GM19324 (cell line): ENCODE results near the gene CLDN22.

Source experiments
- ATAC-seq: cut with Tn5 transposase; IDR thresholded peaks from one replicate; pipeline ENCODE4 v1.9.1; 2021; ENCODE audit warnings: mild to moderate bottlenecking, moderate library complexity; ENCODE audit not compliant: unreplicated experiment, low FRiP score

CLDN22 gene

DNA sequence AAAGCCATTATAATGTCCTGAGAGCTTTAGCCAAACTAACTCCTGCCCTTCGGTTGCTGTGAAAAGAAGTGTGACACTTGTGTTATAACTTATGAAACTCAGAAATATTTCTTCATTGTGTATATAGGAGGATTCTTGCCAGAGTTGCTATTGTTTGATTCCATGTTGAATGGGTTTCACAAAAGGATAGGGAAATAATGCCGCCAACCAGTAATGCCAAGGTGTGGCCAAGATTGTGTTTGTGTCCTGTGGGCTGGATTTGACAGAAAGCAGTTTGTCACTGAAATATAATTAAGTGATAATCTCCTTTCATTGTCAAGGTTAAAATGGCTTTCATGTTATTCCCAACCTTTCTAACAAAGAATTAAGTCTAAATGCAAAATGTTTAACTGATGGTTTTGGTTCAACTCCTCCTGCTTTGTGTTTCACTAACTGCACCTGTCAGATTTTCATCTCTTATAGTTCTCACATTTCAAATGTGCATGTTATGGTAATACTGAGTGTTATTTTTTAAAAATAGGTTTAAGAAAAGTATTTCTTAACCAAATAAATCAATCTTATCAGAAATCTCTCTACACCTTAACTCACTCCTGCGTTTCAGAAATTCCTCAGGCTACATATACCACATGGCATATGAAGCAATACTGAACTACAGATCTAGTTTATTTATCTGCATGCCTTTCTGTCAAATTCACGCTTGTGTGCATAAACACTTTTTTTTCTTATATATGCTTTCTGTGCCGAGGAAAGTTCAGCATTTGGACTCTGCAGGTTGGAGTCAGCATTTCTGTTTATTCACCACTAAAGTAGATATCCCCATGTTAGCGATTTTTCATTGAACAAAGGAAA is at the start of gene CLDN22:
CLDN22 (minus strand) TSS at position 66 of the 849 bp plus-strand sequence; CDS start at position 8, 58 bp downstream.
- no peak for ATAC-seq

DNA sequence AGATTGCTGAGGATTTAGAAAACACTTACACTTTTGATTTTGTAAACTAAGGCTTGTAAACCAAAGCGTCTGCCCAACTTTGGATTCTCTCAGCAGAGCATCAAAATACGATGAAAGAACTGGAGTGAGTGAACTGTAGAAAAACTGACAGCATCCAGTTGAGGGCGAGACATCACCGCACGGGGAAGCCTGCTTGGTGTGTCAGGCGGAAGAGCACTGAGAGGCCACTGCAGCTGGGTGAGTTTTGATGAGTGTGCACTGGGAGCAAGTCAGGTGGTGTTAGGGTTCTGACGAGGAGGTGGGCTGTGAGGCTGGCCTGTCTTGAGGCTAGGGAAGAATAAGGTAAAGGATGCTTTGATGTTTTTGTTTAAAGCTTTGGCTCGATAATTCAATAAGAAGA is 49.0 kb upstream of the CLDN22 start:
- no peak for ATAC-seq

DNA sequence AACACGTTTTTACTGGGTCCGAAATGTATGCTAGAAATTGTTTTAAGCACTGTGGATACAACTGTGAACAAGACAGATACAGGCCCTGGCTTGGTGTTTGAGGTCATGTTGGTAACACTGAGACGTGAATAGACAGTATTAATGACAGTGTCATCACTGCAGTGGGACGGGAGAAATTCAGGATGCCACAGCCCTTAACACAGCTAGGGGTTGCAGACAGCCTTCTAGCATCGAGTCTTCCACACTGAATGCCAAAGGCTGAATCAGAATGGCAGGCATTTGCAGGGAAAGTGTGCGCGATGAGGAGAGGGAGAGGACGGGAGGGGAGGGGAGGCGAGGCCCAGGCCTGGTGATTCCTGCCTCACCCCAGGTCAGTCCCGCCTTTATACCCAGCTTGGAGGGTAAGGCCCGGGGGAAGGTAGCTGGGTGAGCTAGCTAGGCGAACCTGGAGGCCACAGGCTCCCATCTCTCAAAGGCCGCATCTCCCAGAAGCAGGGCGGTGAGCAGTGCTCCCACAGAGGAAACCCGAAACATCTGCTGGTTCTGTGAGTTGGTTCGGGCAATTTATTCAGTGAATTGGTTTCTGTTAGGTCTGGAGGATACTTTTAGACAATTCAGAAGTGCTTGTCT is 46.2 kb upstream of the CLDN22 start:
- ATAC-seq = no peak

DNA sequence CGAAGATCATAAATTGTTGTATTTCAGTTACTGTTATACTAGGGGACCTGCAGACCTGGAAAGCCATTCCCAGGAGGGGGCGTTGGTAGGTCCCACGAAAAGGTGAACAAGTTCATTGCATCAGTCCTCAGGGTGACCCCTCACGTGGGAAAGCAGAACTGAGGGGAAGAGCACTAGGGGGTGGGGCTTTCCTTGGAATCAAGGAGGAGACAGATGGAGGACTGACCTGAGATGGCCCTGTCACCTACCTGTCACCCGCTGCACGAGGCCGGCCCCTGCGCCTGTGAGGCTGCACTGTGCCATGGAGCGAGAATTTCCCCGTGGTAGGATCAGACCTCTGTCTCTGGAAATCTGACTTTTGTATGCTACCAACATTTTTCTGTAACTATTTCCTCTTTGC is 43.9 kb upstream of the CLDN22 start:
- no peak for ATAC-seq

DNA sequence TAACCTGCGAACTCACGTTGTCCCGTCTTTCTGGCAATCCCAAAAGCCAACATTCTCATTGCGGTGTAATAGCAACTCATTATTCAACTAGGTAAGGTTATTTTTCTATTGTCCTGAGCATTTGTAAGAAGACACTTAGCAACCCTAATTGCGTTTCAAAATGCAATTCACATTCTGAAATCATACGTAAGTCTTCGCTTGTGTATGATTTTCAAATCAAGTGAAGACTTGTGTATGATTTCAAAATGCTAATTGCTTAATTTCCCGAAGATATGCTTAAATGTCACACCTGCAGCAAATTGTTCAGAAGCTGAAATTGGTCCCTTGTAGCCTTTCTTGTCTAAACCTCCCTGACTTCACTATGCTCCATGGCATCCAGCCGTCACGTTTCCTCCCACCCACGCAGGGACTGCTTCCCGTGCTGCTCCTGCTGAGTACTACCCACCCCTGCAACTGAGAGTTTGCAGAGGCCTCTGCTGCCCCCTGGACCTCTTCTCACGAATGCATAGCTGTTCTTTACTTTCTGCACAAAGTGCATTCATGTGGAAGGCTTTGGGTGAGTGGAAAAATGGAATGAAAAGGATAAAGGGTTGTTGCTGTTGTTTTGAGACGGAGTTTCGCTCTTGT is 43.0 kb upstream of the CLDN22 start:
- no peak for ATAC-seq

DNA sequence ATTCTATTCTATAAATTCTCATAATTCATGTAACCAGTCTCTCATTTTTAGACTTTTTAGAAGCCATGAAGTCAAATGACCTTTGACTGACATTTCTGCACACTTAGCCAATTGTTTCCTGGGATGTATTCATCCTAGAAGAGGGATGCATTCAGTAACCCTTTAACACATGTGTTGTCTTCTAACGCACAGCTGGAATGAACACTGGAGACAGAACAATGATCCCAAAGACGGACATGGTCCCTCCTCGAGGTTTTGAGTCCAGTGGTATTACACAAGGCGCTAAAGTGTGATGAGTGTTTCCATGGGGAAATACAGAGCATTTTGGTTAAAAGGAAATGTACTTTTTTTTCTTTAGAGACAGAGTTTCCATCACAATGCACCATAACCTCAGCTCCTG is 42.0 kb upstream of the CLDN22 start:
- no peak for ATAC-seq

DNA sequence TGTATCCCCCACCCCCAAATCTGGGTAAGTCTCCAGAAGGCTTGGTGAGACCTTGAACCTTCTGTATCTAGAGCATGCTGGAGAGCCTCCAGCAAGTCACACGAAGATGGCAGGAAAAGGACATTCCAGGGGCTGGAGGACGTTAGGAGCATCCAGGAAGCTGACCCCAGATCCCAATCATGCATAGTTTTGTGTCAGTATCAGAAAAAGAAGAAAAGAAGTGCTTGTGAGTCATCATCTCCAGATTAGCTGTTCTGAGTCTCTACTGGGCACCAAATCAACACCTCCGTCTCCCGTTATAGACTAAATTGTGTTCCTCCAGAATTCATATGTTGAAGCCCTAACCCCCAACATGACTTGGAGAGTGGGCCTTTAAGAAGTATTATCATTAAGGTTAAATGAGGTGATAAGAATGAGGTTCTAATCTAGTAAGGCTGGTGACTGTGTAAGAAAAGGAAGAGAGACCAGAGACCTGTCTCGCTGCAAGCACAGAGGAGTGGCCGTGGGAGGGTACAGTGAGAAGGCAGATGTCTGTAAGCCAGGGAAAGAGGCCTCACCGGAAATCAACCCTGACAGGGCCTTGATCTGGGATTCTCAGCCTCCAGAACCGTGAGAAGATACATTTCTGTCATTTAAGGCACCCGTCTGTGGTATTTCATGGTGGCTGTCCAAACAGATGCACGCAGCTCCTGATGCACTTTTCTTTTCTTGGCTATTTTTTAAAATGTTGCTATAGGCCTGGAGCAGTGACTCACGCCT is 40.3 kb upstream of the CLDN22 start:
- ATAC-seq = no peak

DNA sequence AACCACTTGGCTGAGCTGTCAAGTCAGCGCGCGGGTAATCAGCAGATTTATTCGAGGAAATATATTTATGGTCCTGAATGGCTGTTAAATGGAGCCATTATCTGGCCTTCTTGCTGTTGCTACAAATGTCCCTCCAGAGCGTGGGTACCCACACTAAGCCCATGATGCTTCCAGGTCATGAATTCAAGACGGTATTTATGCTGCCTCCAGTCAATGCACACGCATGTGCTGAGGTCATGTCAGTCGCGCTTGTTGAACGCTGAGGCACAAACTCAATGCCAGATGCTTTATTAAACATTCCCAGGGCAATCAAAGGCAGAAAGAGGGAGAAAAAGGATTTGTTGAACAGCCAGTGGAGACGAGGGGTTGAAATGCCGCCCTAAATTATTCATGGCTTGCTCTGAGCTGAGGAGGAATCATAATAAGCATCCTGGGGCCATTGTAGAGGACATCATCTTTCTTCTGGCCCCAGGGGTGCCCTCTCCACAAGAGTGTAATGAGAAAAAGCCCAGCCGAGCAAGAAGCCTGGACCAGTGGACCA is 38.2 kb upstream of the CLDN22 start:
- ATAC-seq = no peak

DNA sequence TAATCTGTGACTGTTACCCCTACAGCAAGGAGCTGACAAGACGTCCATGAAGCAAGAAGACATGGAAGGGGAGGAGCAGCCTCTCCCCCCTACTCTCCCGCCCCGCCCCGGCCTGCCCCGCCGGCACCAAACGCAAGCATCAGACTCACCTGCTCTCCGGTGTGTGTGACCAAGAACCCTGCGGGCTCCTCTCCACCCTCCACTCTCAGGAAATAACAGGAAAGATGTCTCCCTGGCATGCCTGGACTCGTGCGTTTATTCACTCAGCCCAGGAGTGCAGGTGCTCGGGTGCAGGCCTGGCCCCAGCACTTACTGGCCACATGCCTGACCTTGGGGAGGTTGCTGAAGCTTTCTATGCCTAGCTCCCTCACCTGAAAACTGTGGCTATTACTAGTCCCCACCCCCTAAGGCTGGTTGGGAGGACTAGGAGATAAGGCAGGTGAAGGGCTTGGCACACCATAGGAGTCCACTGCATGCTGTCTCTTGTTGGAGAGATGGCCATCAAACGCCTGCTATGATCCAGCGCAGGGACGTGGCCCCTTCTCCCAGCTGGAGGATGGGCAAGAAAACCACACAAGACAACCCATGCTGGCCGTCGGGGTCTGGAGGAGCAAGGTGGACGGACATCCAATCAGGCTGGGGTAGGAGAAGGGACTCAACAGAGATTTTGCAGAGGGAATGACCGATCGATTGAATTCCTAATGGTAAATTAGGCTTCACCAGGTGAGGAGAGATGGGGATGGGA is 37.0 kb upstream of the CLDN22 start:
- no peak for ATAC-seq

DNA sequence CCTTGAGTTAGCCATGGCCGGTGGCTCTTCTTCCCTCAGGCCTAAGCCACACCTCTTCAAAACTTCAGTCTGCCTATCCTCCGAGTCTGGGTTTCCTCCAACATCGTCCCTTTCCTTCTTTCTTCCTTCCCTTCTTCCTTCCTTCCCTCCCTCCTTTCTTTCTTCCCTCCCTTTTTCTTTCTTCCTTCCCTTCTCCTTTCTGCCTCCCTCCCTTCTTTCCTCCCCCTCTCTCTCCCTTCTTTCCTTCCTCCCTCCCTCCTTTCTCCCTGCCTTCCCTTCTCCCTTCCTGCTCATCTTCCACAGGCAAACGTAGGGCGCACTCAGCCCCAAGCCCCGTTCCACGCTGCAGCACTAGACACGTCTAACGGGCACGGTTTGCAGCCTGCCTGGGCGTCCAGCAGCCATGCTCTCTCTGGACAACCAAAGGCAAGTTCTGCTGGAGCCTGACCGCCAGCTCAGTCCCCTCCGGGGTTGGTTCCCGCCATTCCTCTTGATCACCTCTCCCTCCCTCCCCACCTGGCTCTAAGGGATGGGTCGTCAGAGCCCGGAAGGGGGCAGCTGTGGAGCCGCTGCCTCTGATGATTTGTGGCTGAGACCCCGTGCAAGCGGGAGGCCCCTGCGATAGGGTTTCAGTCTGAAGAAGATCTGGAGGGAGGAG is 36.2 kb upstream of the CLDN22 start:
- ATAC-seq = no peak

DNA sequence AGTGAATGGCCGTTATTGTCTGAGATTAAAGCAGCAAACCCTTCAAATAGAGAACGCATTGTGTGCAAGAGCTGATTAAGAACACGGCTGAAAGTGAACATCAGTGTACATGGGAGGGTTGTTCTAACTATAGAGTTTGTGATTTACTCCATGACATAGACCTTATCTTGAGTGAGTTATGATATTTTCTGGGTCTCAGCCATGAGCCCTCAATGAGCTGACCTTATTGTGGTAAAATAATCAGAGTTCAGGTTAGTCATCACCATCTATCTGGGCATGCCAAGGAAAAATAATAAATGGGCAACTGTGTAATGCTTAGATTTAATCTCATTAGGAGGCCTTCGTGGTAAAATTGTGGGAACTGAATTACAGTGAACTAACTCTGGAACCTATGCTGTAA is 35.3 kb upstream of the CLDN22 start:
- ATAC-seq = no peak

DNA sequence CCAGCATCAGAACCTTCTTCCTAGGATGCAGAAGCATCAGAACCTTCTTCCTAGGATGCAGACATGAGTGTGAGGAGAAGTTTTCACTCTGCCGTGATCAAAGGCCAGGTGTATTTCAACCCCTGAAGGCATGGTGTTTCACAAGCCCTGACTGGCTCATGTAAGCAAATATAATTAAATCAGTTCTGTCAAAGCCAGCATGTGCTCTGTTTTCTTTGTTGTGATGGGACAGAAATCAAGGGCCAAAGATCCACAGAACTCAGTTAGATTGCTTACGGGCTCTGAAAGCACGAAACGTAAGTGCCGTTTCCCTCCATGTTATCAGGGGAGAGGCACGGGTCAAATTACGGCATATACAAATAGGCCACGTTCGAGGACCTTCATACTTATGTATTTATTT is 34.1 kb upstream of the CLDN22 start:
- no peak for ATAC-seq

DNA sequence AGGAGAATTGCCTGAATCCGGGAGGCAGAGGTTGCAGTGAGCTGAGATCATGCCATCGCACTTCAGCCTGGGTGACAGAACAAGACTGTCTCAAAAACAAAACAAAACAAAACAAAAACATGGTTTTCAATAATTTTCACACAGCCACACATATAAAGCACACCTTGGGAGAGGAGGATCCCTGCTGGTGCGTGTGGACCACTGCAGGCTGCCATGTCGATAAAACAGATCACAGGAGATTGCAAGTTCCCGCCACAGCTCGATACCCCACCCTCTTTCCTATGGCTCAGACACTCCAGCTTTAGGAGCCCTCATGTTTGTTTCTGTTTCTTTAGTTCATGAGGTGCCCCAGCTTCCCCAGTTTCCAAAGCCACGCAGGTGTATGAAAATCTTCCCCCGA is 33.5 kb upstream of the CLDN22 start:
- no peak for ATAC-seq

DNA sequence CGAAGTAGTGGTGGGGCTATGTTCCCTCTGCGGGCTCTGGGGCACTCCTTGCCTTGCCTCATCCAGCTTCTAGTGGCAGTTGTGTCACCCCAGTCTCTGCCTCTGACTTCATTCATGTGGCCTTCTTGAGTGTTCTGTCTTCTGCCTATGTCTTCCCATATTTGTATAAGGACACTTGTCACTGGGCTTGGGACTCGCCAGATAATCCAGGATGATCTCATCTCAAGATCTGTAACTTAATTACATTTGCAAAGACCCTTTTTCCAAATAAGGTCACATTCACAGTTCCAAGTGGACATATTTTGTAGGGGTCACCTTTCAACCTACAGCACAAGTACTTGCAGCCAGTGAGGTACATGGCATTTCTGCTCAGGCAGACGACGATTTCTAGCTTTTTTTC is 32.5 kb upstream of the CLDN22 start:
- no peak for ATAC-seq

DNA sequence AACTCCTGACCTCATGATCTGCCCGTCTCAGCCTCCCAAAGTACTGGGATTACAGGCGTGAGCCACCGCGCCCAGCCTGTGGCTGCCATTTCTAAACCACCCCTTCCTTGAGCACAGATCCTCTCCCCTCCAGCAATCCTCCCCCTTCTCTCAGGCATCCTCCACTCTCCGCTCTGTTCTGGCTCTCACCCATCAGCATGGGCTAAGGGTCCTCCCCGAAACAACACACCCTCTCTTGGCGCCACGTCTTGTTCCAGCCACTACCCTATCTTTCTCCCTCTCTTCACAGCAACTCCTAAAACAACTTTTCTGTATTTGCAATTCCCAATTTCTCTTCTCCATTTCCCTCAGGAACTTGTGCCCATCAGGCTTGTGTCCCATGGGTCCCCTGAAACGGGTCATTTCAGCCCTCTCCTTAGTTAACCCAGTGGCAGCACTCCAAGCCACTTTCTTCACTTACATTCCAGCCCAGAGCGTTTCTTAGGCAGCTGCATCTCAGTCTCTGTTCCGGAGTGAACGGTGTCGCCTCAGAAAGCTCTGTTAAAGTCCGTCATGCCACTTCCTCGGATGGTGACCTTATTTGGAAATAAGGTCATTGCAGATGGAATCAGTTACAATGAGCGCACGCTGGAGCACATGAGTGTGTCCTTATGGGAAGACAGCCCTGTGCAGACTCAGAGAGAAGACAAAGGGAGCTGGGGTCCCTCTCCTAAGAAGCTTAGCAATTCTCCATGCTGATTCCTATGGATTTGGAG is 30.4 kb upstream of the CLDN22 start:
- no peak for ATAC-seq

DNA sequence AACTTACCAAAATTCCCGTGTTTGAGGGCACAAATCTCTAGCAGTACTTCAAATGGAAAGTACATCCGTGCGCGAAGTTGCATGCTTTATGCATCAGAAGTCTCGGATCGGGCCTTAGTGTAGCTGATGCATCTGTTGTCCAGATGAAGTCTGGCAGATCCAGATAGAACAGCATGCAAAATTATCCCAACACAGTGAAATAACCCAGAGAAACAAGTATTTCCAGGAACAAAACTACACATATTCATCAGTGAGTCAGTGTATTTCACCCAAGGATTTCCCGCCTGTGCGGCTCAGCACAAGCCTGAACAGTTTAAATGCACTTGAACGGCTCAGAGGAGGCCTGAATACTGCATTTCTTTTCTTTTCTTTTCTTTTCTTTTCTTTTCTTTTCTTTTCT is 29.6 kb upstream of the CLDN22 start:
- ATAC-seq = no peak

DNA sequence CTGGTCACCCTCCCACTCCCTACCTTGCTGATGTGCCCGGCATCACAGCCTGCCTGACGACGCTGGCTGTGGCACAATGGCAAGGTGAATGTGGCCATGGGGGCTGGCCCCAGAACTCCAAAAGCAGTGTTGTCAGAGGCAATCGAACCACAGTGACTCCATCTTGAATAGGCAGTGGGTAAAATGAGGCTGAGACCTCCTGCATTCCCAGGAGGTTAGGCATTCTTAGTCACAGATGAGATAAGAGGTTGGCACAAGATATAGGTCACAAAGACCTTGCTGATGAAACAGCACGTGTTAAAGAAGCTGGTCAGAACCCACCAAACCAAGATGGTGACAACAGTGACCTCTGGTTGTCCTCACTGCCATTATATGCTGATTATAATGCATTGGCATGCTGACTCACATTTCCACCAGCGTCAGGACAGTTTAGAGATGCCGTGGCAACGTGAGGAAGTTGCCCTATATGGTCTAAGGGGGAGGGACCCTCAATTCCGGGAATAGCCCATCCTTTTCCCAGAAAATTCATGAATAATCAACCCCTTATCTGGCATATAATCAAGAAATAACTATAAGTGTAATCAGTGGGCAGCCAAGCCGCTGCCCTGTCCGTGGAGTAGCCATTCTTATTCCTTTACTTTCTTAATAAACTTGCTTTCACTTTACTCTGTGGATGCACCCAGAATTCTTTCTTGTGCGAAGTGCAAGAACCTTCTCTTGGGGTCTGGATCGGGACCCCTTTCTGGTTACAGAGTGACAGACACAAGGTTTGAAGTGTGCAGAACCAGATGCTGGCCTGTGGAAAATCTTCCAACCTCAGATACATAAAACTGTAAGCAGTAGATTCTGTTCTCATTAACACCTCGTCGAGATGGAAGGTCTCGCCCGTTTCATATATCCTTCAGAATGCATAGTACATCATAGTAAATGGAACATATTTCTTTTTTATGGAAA is 28.9 kb upstream of the CLDN22 start:
- no peak for ATAC-seq

DNA sequence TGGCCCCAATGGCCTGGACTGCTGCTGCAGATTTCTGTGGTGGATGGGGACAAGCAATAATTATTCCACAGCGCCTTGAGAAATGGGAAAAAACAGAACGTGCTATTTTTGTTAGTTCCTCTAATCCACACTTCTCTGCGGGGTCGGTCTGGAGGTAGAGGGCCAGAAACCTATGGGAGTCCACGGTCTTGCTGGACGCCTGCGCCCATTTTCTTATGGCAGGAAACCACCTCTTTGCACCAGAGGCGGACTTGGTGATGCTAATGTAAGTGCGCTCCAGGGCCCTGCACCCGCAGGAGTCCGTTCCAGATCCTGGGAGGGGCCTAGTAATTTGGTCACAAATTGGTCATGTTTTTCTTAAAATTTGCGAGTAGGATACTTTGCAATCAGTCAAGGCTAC is 28.1 kb upstream of the CLDN22 start:
- ATAC-seq = no peak
